Stimulated activated naive CD8-positive, alpha-beta T cell treated with anti-CD3 and anti-CD28 coated beads, Interleukin-15, Interleukin-2, amounts not matched to agents 100 U/mL and 50 U/mL, for 24 hours (primary cell): ENCODE measurements around the gene PDZK1IP1.
"Not testable (repeated sequence)": the region's sequence is repeated elsewhere in the genome, so short reads cannot be mapped to it uniquely, and the experiment has no call there.

ENCODE experiments used
- ATAC-seq: fragments of 150-1000 bp; cut with Tn5 transposase; one replicate; pipeline ENCODE4 v1.10.0; 2021
- DNase-seq: peaks from one replicate; pipeline ENCODE4 v3.0.0; 2021

The PDZK1IP1 gene

DNA sequence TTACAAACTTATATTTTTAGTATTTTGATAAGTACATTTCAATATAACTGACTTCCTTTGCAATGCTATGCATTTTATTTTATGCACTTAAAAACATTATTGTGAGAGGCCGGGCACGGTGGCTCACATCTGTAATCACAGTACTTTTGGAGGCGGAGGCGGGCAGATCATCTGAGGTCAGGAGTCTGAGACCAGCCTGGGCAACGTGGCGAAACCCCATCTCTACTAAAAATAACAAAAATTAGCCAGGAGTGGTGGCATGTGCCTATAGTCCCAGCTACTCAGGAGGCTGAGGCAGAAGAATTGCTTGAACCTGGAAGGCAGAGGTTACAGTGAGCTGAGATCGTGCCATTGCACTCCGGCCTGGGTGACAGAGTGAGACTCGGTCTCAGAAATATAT lies 6.1 kb upstream of the PDZK1IP1 start:
- not testable (repeated sequence) for DNase-seq

DNA sequence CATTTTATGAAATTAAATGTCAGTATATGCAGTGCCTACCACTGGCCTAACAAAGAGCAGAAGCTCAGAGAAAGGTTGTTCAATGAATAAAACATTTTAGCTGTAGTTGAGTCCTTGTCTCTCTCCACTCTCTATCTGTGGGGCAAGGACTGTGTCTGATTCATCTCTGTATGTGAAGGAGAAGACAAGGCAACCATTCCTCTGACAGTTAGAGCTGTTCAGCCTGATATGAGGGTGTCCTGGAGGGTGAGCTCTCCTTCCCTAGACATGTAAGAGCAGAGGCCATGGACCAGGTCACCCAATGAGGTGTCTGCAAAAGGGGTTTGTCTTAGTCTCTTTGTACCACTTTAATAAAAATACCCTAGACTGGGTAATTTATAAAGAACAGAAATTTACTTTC lies 4.5 kb upstream of the PDZK1IP1 start:
- ATAC-seq (no peak), DNase-seq (no peak)

More for the DNA sequence above, 6.1 kb upstream of the PDZK1IP1 start:
- ATAC-seq = not testable (repeated sequence)

DNA sequence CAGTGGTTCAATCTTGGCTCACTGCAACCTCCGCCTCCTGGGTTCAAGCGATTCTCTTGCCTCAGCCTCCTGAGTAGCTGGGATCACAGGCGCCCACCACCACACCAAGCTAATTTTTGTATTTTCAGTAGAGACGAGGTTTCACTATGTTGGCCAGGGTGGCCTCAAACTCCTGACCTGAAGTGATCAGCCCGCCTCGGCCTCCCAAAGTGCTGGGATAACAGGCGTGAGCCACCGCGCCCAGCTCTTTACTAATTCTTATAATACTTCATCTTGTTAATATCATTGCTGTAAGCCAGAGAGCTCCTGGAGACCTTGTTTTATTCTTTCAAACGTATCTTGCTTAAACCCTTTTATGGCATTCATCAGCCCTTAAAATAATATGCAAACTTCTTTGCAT lies 3.7 kb upstream of the PDZK1IP1 start:
- not testable (repeated sequence) for DNase-seq, ATAC-seq

DNA sequence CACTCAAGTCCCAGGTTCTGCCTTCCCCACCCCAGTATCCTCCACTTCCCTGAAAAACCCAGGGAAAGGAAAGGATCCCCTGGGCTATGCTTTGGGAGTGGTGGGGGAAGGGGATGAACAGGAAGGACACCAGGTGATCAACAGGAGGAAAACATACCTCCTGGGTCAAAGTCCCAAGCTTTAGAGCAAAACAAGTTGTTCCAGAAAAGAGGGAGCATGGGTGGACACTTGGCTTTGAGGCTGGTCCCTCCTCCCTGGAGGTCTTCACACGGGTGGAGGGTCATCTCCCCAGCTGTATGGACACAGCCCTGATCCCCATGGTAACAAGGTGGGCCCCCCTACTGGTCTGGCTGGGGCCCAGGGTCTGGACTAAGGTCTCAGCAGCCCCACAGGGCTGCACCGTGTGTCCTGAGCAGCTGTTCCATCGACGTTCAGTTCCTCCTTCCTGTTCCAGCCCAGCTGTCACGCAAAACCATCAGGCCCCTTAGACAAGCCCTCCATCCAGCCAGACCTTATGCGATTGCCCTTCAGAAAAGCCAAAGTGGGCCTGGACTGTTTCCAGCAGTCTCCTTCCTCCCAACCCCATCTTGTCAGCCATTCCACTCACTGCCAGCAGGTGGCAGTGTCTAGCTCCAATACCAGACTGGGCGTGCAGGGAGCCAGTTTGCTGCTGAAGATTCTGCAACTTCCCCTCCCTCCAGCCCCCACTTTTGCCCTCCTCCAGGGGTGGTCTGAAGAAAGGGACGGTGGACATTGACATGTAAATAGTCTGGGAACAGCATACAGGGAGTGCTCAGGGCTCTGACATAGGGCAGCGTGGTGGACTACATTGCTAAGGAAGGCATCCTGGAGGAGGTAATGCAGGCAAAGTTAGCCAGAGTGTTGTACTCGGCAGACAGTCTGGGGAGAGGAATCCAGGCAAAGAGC lies 2.9 kb upstream of the PDZK1IP1 start:
- DNase-seq (peak; percentile 70), ATAC-seq (peak; percentile 65)

DNA sequence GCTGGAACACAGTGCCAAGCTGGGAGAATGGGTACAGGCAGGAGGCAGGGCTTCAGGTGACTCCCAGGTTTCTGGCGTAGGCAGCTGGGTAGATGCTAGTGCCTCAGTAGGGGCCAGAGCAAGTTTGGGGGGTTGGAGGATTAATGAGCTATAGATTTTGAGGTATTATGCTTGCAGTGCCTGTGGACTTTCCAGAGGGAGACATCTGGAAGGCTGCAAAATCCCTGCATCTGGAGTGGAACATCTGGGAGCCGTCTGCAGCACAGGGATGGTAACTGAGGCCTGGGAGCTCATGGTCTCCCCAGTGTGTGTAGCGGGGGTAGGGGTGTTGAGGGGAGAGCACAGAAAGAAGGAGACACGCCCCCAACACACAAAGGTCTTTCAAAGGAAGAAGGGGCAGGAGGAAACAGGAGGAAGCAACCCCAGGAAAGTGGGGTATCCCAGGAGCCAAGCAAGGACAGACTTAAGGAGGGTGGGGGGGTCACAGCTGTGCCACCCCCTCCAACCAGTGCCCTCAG lies 2.2 kb upstream of the PDZK1IP1 start:
- ATAC-seq = no peak
- no peak for DNase-seq

DNA sequence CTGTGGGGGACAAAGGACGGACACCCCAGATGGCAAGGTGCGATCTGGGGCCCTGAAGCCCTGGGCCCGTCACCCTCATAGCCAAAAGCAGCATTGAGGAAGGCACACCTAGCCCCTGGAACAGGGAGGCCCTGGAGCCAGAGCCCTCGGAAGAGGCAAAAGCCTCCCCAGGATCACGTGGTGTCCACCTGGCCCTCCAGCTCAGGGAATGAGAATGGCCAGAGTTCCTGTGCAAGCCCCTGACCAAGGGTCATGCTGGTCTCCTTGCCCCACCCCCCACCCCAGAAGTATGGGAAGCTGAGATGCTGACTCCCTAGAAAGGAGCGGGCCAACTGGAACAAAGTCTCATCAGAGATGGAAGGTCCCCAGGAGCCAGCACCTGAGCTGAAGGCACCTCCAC lies 1.0 kb upstream of the PDZK1IP1 start:
- DNase-seq = no peak
- ATAC-seq = no peak

DNA sequence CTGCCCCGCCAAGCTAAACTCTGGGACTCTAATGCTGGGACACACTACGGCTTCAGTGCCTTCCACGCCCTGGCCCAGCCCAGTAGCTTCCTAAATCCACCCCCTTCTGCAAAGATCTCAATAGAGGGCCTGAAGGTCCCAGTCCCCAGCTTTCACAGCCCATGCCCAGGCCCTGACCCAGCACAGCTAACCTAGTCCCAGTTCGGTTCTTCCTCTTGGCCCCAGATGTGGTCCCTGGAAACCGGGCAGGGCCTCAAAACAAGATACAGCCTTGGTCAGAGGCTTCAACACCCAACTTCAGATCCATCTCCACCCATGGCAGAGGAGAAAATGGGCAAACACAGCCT lies 646 bp upstream of the PDZK1IP1 start:
- DNase-seq = no peak
- ATAC-seq = no peak

DNA sequence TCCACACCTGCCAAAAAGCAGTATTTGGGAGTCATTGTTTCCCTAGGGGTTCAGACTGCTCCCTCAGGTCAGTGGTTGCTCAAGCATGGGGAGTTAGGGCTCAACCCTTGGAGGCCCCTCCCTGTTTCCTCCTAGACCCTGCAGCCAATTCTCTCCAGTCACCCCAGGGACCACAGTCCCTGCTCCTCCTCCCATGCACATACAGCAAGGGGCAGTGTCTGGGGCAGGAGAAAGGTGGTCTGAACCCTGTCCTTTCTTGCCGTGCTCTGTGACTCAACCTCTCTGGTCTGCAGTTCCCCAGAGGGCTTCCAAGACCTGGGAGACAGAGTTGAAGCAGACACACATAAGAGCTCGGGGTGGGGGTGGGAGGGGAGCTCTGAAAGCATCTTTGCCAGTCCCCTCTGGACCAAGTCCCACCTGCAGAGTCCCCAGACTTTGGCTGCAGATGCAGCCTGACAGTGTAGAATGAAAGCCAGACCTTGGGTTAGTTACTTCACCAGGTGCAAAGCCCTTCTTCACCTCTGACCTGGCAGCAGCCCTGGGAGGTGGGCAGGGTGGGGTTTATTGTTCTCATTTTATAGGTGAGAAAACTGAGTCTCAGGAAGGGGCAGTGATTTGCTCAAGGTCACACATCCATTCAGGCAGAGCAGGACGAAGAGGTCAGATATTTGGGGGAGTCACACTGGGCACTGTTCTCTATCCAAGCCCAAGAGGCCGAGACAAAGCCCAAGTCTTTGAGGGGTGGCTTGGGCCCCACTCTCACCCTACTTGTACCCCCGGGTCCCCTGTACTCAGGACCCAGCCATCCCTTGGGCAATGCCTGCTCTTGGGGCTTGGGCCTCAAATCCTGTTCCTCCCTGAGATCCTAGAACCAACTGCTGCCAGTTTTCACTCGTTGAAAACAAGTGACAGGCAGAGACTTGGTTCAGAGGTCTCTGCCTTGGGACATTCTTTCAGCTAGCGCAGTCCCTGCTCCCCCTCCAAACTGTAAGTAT lies 748 bp downstream of the PDZK1IP1 start:
- no peak for ATAC-seq
- DNase-seq = no peak

DNA sequence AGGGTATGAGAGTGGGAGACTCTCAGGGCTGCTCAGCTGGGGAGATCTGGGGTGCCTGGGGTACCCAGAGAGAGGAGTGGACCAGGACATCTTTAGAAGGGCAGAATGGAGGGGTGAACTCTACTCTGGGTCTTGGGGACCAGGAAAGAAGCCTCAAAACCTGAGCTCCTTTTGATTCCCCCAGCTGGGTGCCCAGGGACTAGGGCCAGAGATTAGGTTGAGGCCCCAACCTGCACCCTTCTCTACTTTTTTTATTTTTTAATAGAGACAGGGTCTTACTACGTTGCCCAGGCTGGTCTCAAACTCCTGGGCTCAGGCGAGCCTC lies 1.9 kb downstream of the PDZK1IP1 start:
- ATAC-seq = no peak
- DNase-seq = no peak

DNA sequence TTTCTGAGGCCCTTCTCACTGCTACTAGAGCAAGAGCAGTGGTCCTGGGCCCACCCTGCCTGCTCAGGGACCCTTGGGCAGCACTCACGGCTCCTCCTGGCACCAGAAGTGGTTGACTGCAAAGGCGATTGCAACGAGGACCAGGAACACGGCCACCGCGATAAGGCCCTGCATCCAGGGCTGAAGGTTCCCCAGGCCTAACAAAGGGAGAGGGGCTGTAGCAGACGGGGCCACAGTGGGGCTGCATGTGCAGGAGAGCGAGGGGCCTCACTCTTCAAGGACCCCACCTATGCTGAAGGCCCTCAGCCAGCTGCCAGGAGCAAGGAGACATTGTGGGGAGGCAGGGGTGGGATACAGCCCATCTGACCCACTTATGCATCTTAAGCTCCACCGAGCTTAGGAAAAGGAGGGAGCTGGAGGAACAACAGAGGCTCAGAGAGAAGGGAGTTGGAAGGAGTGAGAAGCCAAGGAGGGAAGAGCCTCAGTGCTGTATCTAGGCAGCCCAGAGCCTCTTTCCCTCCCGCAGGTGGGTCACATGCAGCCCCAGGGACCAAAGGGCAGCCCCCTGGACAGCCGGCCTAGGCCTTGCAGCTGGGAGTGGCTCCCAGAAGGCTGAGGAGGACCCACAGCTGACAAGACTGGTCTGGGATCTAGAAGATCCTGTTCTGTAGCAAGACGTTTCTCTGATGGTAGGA lies 2.5 kb downstream of the PDZK1IP1 start:
- DNase-seq (no peak), ATAC-seq (no peak)

DNA sequence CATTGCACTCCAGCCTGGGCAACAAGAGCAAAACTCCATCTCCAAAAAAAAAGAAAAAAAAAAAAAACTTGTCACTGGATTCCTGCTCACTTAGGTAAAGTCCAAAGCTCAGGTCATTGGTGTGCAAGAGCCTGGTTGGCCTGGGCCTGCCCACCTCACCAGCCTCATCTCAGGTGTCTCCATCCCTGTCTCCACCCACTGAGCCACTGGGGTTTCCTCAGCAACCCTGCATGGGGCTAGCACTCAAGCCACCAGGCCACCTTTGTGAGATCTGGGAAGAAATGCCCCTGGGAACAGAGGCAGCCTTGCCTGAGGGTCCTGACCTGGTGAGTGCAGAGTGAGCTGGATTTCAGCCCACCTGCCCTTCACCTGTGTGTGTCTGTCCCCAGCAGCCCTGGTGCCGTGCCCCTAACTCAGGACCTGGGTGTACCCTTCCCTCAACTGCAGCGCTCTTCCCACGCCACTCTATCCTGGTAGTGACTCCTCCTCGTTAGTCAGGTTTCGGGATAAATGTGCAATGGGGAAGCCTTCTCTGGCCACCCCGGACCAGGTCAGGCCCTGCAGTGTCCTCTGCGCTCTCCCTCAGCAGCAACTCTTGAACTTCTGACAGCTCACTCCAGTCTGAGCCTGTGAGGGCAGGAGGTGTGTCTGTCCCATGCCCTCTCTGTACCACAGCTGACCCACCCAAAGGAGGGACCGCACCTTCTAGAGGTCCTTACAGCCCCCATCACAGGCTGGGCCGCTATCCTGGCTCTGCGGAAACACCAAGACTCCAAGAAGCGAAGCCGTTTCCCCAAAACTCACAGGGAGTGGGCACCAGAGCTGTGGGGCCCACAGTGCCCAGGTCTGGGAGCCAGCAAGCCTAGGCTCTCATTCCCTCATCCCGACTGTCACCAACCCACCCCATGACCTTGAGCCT lies 3.3 kb downstream of the PDZK1IP1 start:
- ATAC-seq (no peak), DNase-seq (no peak)

DNA sequence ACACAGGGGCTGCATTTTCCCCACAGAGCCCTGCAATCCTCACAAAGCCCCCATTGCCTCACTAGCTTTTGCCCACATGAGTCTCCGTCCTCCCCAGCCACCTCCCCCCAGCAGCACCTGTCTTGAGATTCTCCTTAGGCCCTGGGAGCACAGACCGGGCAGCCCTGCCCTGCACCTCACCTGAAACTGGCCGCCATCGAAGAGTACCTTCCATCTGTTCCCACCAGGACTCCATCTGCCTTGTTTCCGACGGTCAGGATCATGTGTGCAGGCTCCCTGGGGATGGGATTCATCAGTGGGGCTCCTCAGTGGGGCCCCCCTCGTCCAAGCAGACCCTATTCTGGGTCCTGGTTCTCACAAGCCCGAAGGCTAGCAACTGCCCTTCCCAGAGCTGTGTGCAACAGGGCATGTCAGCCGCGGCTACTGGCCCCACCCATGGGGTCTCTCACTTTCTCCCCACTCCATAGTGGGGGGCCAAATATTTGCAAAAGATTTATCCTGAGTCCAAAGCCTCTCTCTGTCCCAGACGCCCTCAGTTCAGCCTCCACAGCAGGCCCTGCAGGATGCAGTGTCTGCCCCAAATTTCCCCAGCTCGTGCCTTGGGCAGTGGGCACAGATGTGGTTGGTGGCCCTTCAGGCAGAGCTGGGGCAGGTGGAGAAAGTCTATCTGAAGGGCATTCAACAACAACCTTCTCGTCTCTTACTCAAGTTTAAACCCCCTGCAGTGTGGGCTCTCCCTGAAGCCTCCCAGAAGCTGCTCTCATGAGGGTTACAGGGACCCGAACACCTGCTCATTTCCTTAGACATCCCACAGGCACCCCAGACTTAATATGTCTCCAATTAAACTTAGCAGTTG lies 4.8 kb downstream of the PDZK1IP1 start:
- DNase-seq (no peak), ATAC-seq (no peak)

DNA sequence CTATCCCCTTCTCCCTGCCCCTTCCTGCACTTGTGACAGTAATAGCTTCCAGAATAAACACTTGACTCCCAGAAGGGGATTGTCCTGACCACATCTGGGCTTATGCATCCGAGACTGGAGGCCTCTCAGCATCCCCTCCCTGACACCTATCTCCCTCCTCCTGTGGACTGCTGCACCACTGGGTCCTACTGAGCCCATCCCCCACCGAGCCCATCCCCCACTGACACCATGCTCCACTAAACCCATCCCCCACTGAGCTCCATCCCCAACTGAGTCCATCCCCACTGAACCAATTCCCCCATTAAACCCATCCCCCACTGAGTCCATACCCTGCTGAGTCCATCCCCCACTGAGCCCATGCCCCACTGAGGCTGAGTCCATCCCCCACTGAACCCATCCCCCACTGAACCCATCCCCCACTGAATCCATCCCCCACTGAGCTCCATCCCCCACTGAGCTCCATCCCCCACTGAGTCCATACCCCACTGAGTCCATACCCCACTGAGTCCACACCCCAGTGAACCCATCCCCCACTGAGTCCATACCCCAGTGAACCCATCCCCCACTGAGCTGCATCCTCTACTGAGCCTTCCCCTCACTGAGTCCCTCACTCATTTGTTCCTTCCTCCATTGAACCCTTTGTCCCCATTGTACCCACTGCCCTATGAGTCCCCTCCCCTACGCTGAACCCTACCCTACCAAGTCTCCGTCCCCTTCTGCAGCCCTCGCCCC lies 5.6 kb downstream of the PDZK1IP1 start:
- no peak for DNase-seq
- no peak for ATAC-seq

DNA sequence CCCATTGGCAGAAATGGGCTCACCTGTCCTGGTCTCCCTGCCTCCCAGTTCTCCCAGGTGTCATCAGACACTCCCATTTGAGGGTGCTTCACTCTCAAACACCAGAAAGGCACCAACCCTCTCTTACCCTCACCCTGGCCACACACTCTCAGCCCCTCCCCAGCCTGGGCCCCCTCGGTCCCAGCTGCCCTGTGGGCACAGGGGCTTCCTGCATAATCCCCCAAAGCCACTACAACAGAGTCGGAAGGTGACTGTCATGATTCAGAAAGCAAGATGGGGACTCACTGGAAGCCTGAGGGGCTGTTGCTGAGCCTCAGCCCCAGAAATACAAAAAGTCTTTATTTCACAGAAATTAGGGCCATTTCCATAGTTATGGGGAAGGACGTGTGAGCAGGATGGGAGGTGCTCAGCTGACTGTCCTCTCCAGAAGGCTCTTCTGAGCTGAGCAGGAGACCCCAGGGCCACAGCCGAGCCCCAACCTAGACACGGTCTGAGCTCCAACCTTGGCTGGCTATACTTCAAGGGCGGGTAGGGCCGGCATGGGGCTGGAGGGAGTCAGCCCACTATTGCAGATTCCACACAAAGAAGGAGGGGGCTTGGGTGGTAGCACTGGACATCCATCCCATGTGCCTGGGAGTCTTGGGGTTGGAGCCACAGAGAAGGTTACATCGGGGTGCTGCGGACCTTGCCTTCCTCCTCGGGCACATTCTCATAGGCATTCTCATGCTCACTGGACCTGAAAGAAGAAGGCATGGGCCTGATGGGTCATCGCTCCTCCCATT lies 6.3 kb downstream of the PDZK1IP1 start:
- ATAC-seq (no peak), DNase-seq (no peak)

DNA sequence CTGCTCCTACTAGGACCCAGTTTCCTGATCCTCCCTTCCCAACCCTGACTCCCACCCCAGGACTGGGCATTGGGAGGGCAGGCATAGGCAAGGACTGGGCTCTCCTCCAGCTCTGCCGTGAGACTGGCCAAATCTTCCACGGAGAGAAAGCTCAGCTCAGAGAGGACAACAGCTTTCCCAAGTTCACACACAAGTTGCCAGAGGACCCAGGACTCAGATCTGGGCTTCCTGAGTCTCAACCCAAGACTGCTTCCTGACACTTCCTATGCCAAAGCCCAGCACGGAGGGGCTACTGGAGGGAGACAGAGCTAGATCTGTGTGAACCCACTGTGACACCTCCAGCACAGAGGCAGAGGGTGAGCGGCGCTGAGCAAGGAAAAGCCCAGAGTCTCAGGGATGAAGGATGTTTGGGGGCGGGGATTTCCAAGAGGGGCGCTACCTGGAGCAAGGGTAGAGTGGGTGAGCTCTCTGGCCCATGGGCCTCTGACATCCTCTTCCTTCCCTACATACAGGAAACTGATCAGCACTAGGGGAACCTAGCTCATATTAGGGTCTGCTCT lies 7.1 kb downstream of the PDZK1IP1 start:
- DNase-seq = no peak
- no peak for ATAC-seq

DNA sequence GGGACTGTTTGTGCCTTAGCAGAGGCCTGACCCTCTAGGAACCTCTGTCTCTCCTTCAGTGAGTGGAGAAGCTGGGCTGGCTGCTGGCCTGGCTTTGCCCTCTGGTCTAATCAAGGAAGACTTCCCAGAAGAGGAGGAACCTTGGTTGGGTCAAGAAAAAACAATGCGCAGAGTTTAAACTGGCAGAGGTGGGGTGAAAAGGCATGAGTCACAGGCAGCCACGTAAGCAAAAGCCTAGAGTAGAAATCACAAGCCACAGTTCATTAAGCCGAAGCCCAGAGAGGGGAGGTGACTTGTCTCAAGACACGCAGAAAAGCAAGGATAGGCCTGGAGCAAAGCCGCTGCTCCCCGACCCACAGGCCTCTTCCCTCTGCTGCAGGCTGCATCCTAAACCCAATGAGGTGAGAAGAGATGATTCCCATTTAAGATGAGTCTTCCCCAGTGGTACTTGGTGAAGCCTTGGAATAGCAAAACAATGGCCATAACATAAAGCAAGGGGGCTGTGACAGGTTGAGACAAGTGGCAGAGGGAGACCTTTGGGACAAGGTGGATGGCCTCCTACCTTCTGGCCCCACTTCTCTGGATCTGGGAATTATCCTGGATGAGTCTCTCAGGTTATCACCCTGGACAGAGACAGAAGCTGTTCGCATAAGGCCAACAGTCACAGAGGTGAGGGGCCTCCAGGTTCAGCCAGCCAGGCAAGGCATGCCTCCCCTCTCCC lies 7.7 kb downstream of the PDZK1IP1 start:
- ATAC-seq = no peak
- no peak for DNase-seq

DNA sequence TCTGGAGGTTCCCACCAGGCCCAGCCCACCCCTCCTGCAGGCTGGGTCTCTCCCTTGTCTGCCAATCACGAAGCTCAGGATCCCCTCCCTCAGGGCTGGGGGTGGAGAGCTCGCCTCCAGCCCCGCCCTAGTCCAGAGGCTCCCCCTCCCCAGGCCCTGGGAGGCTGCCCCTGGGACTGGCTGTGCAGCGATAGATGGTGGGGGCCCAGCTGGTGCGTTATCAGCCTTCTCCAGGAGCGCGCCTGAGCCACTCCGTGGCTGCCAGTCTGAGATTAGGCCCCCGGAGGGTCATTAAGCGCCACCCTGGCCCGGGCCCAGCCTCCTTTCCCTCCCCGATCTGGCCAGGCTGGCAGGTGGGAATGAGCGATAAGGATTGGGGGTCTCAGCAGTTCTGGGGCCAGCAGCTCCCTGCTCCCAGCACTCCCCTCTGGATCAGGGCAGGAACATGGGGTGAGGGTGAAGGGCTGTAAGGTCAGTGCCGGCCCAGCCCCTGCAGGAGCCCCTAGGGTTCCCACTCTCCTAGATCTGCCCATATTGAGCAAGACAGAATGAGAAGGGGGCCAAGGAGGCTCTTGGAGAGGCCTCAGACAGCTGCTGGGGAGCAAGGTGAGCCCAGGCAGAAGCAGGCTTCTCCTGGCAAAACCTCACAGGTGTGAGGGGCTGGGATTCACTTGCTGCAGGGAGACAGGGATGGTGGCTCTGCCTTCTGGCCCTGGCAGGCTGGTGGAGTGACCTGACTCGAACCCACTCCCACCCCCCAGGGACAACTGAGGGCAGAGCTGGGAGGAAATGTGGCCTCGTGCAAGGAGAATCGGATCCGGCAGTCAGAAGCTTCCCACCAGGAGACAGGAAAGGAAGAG lies 8.5 kb downstream of the PDZK1IP1 start:
- no peak for DNase-seq
- ATAC-seq = no peak
